GM20000 (cell line): ENCODE measurements around the gene LEFTY1.
A peak's percentile ranks its signal among the peaks of the same experiment; 100 is the strongest.

Experiments used
- DNase-seq: peaks from one replicate; pipeline ENCODE4 v3.0.0; 2012; ENCODE audit warnings: low spot score
- CTCF ChIP-seq: IDR thresholded peaks from 2 replicates; pipeline ENCODE4 v1.5.1; 2012; ENCODE audit warnings: mild to moderate bottlenecking, control low read depth; ENCODE audit errors: extremely low read depth, missing control alignments

Gene LEFTY1

GRCh38 chr1:225883616-225884265 lies 5.2 kb downstream of the LEFTY1 start:
- DNase-seq, result no peak
- TF ChIP-seq CTCF, result no peak

- DNase-seq, result peak; percentile 66
- no peak for TF ChIP-seq CTCF
Observed at GRCh38 chr1:225882694-225883615, 6.0 kb downstream of the LEFTY1 start.

- peak; percentile 40 for TF ChIP-seq CTCF
- DNase-seq, result peak; percentile 98
Observed at GRCh38 chr1:225881959-225882693, 6.8 kb downstream of the LEFTY1 start, which contains the start of gene TMEM63A. Gene TMEM63A, minus strand, starts transcription at chr1:225882380. Its CDS starts 4,800 bp downstream, at chr1:225877580.

- no peak for TF ChIP-seq CTCF
- peak; percentile 67 for DNase-seq
Observed at GRCh38 chr1:225881081-225881958, 7.6 kb downstream of the LEFTY1 start.

GRCh38 chr1:225880636-225881035 lies 8.3 kb downstream of the LEFTY1 start:
- no peak for DNase-seq

More at GRCh38 chr1:225880636-225881035, 8.3 kb downstream of the LEFTY1 start:
- TF ChIP-seq CTCF, result no peak
